Aorta (tissue), 5 donors: ENCODE data around the gene LRBA. TPM values are rescaled to one million over a fixed set of nuclear protein-coding genes. Genes with fewer than 3 reads are reported as not detected.

Experiments
- ATAC-seq: fragments of 200-7000 bp; cut with Tn5 transposase; one replicate; pipeline ENCODE4 v1.9.1; 2022; ENCODE audit warnings: moderate library complexity; ENCODE audit not compliant: low FRiP score
- DNase-seq, 2 donors: peaks; one replicate each; pipeline ENCODE4 v3.0.0-alpha.2; 2020
- H3K27ac ChIP-seq, 2 donors: one replicate each; pipeline ENCODE4 v1.5.1; 2013; ENCODE audit warnings: low read length in 2 of 2, mild to moderate bottlenecking in 2 of 2, moderate library complexity in 2 of 2, control low read depth in 1 of 2, inconsistent platforms in 1 of 2, low read depth in 1 of 2
- H3K27me3 ChIP-seq, 2 donors: one replicate each; pipeline ENCODE4 v1.6.1; 2013; ENCODE audit warnings: control low read depth in 1 of 2, low read length in 1 of 2, mild to moderate bottlenecking in 1 of 2, moderate library complexity in 1 of 2; ENCODE audit not compliant: insufficient read depth in 2 of 2, control insufficient read depth in 1 of 2
- H3K36me3 ChIP-seq, 2 donors: one replicate each; pipeline ENCODE4 v1.6.1; 2013; ENCODE audit warnings: control low read depth in 1 of 2, low read length in 1 of 2, mild to moderate bottlenecking in 1 of 2; ENCODE audit not compliant: insufficient read depth in 2 of 2, control insufficient read depth in 1 of 2
- H3K4me1 ChIP-seq, 2 donors: one replicate each; pipeline ENCODE4 v1.6.1; 2013; ENCODE audit warnings: low read length in 2 of 2, control low read depth in 1 of 2, mild to moderate bottlenecking in 1 of 2, moderate library complexity in 1 of 2; ENCODE audit not compliant: insufficient read depth in 2 of 2, control insufficient read depth in 1 of 2
- H3K4me3 ChIP-seq, 2 donors: one replicate each; pipeline ENCODE4 v1.5.1; 2013; ENCODE audit warnings: low read length in 2 of 2, control low read depth in 1 of 2, mild to moderate bottlenecking in 1 of 2
- H3K9me3 ChIP-seq: one replicate; pipeline ENCODE4 v1.6.1; 2013; ENCODE audit warnings: mild to moderate bottlenecking, low read length; ENCODE audit not compliant: control insufficient read depth
- WGBS, 2 donors: extraction: QIAGEN DNeasy Blood & Tissue Kit; methylation state at CpG; one replicate each; pipeline ENCODE4 v1.1.7; 2013; 5-methylcytosine and 5-hydroxymethylcytosine counted together
- intact Hi-C, 2 donors: fragments of 100-400 bp; cut with DNase I; formaldehyde crosslinking; loops; one replicate each; pipeline versions ENCODE4 v1.14.2 to v1.15.0; 2022
- polyA plus RNA-seq, 2 donors: library from polyadenylated mRNA; stranded (reverse); fragments of 200-250 nt; gene quantifications; one replicate each; pipeline ENCODE4 v1.2.3, GENCODE V29; 2013
- total RNA-seq, 2 donors: library from RNA; stranded (reverse); fragmentation: NEBNext Ultra II Directional; extraction: Animal tissue kit (Norgen Biotek cat#: 25700); gene quantifications; one replicate each; pipeline ENCODE4 v1.2.1, GENCODE V29; 2021
- donor health status: healthy with polysubstance abuse.
- donor health status: Bipolar disorder and iron deficiency.
- donor health status: DM: no; HTN: no; CAD: no.
- donor health status: DM: no; HTN: no; CAD: no.
- donor health status: DM: yes; HTN: yes; CAD: no.

Gene LRBA
- total and polyA plus RNA-seq, 4 donors, result 4.8 to 34.5 (median 15.4) TPM

DNA sequence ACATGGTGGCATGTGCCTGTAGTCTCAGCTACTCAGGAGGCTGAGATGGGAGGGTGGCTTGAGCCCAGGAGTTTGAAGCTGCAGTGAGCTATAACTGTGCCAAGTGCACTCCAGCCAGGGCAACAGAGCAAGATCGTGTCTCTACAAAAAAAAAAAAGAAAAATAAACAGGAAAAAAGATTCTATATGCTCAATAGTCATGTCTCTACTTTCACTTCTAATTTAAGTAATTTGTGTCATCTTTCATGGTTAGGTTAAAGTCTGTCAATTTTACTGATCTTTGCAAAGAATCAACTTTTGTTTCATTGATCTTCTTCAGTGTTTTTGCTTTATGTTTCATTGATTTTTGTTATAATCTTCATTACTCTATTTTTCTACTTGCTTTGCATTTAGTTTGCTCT is 539.3 kb downstream of the LRBA start:
- Histone ChIP-seq H3K27me3 (no peaks in the 10 kb centered on the region), H3K9me3 (no peaks in the 10 kb centered on the region), H3K27ac (no peak overlapping the region), H3K4me3 (no peak overlapping the region), H3K4me1 (no peaks in the 10 kb centered on the region), H3K36me3 (no peaks in the 10 kb centered on the region)
- ATAC-seq, result no peak
- intact Hi-C loops, result no loop called here
- 41 to 58% methylated on average over 1 of the region's 1 CpG for WGBS, 2 donors
- DNase-seq, result no peak

DNA sequence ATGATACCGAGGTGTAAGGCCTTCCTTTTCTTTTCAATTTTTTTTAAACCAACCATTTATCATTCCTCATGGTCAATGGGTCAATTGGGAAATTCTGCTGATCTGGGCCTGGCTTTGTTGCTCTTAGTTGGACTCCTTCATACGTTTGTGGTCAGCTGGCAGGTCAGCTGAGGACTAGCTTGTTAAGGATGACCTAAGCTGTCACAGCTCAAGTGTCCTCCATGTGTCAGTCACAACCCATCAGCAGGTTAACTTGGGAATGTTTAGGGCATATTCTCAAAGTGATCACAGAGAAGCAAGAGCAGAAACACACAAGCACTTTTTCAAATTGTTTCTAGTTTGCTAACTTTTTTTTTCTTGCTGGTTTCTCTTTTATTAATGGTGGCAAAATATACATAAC is 550.6 kb downstream of the LRBA start:
- Histone ChIP-seq H3K9me3 (no peaks in the 10 kb centered on the region), H3K4me3 (no peak overlapping the region), H3K4me1 (no peaks in the 10 kb centered on the region), H3K36me3 (no peaks in the 10 kb centered on the region), H3K27me3 (no peaks in the 10 kb centered on the region), H3K27ac (no peak overlapping the region)
- DNase-seq (no peak), ATAC-seq (no peak)
- 43 to 49% methylated on average over 2 of the region's 2 CpGs for WGBS, 2 donors
- intact Hi-C loops, result no loop called here

GRCh38 chr4:150462743-150463142 is 552.3 kb downstream of the LRBA start:
- DNase-seq (no peak), ATAC-seq (no peak)
- 90% methylated on average over 2 of the region's 2 CpGs for WGBS, 2 donors
- intact Hi-C loops, result no loop called here
- Histone ChIP-seq H3K36me3 (no peaks in the 10 kb centered on the region), H3K4me1 (no peaks in the 10 kb centered on the region), H3K27me3 (no peaks in the 10 kb centered on the region), H3K9me3 (no peaks in the 10 kb centered on the region), H3K27ac (no peak overlapping the region), H3K4me3 (no peak overlapping the region)

DNA sequence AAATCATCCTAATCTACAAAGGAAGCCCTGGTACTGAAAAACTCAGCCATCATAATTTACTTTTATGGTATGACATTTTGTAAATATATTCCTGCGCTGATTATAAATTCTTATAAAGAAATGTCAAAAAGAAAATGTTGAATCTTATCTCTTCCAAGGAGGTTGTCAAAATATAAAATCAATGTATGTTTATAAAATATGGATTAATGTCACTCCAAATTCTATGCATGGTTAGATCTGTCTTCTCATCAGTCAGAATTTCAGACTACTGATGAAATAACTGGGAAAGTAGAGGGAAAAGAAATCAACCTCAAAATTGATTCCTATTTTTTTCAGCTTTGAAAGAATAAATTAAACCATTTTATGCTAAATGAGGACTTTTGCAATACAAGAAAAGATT is 553.1 kb downstream of the LRBA start:
- WGBS, 2 donors, result 95 to 98% methylated on average over 1 of the region's 1 CpG
- Histone ChIP-seq H3K4me3 (no peak overlapping the region), H3K27me3 (no peaks in the 10 kb centered on the region), H3K4me1 (no peaks in the 10 kb centered on the region), H3K27ac (no peak overlapping the region), H3K36me3 (no peaks in the 10 kb centered on the region), H3K9me3 (no peaks in the 10 kb centered on the region)
- intact Hi-C loops, result no loop called here
- ATAC-seq (no peak), DNase-seq (no peak)

DNA sequence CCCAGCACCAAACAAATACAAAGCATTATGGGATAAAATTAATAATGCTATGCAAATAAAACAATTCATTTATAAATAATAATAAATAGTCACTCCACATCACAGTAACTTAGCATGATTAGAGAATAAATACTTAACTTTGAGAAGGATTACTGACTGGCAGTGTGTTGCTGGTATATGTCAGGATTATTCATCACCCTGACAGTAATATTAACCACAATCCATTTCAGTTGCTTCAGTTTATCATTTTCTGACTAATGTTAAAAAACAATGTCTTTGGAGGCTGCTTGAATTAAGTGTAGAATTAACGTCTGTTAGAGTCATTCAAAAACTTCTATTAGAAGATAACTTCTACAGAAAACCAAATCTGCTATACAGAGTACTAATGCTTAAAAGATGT is 557.3 kb downstream of the LRBA start:
- Histone ChIP-seq H3K27me3 (no peaks in the 10 kb centered on the region), H3K9me3 (no peaks in the 10 kb centered on the region), H3K4me3 (no peak overlapping the region), H3K27ac (no peak overlapping the region), H3K36me3 (no peaks in the 10 kb centered on the region), H3K4me1 (no peaks in the 10 kb centered on the region)
- no peak for DNase-seq
- WGBS, 2 donors, result 63 to 75% methylated on average over 1 of the region's 1 CpG
- no peak for ATAC-seq
- intact Hi-C loops, result no loop called here

DNA sequence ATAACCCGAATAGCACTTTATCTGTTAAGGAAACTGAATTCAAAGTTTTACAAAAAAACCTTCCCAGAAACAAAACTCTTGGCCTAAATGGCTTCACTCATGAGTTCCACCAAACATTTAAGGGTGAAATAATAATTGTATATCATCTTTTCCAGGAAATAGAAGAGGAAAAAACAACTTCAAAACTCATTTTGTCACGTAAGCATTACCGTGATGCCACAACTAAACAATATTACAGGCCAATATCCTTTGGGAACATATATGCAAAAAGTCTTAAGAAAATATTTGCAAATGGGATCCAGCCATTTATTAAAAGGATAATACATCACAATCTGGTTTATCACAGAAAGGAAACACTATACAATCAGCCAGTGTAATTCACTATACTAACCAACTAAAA is 563.2 kb downstream of the LRBA start:
- DNase-seq (no peak), ATAC-seq (no peak)
- H3K4me3 ChIP-seq, result no peak overlapping the region
- no peaks in the 10 kb centered on the region for H3K4me1 ChIP-seq
- H3K9me3 ChIP-seq, result no peaks in the 10 kb centered on the region
- no peaks in the 10 kb centered on the region for H3K36me3 ChIP-seq
- no peak overlapping the region for H3K27ac ChIP-seq
- WGBS, 2 donors, result 89% methylated on average over 3 of the region's 3 CpGs
- intact Hi-C loops, result no loop called here
- no peaks in the 10 kb centered on the region for H3K27me3 ChIP-seq

GRCh38 chr4:150447356-150447755 is 567.7 kb downstream of the LRBA start:
- H3K27ac ChIP-seq, result no peak overlapping the region
- ATAC-seq (no peak), DNase-seq (no peak)
- 73 to 84% methylated on average over 1 of the region's 1 CpG for WGBS, 2 donors
- no peaks in the 10 kb centered on the region for H3K27me3 ChIP-seq
- no peaks in the 10 kb centered on the region for H3K36me3 ChIP-seq
- no peak overlapping the region for H3K4me3 ChIP-seq
- no peaks in the 10 kb centered on the region for H3K4me1 ChIP-seq
- H3K9me3 ChIP-seq, result no peaks in the 10 kb centered on the region
- intact Hi-C loops, result no loop called here

DNA sequence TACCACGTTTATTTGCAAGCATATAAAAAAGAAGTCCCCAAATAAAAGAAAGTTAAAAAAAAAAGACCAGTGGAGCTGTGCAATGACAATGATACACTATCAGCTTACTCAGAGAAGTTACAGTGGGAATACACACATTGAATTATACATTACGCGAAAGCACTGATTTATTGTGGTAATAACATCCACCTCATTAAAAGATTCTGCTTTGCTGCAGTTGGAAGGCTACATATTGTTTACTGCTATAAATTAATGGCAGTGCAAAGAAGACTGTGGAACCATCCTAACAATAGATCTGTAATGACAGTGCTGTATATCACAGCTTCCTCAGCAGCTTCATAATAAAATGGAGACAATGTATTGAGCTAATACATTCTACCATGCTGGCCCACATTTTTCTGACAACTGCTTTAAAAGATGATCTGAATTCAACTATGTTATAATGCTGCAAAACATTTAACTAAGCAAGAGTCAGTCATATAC is 575.6 kb downstream of the LRBA start:
- 90 to 93% methylated on average over 3 of the region's 3 CpGs for WGBS, 2 donors
- no peak for ATAC-seq
- H3K9me3 ChIP-seq, result no peaks in the 10 kb centered on the region
- no peak overlapping the region for H3K4me3 ChIP-seq
- no peak for DNase-seq
- H3K27me3 ChIP-seq, result no peaks in the 10 kb centered on the region
- H3K4me1 ChIP-seq, result no peaks in the 10 kb centered on the region
- intact Hi-C loops, result no loop called here
- H3K27ac ChIP-seq, result no peak overlapping the region
- H3K36me3 ChIP-seq, result no peaks in the 10 kb centered on the region

GRCh38 chr4:150436598-150437370 is 578.3 kb downstream of the LRBA start:
- no peak overlapping the region for H3K27ac ChIP-seq
- DNase-seq (no peak), ATAC-seq (no peak)
- WGBS, 2 donors, result 94 to 96% methylated on average over 2 of the region's 2 CpGs
- no peak overlapping the region for H3K4me3 ChIP-seq
- intact Hi-C loops, result no loop called here
- no peaks in the 10 kb centered on the region for H3K36me3 ChIP-seq
- no peaks in the 10 kb centered on the region for H3K9me3 ChIP-seq
- no peaks in the 10 kb centered on the region for H3K27me3 ChIP-seq
- H3K4me1 ChIP-seq, result no peaks in the 10 kb centered on the region
